HepG2 (cell line): Measurements from ENCODE around the gene PREP. TPM values are rescaled to one million over a fixed set of nuclear protein-coding genes. Genes with fewer than 3 reads are reported as not detected.

Source experiments
- AHR ChIP-seq: IDR thresholded peaks from 2 replicates; pipeline ENCODE4 v1.6.1; 2018; ENCODE audit warnings: missing genetic modification reagents, missing compliant biosample characterization
- EEA1 ChIP-seq: sonication (generic); formaldehyde crosslinking; IDR thresholded peaks from 2 replicates; pipeline ENCODE4 v1.5.1; 2020; ENCODE audit warnings: mild to moderate bottlenecking, missing genetic modification reagents, borderline replicate concordance
- GTF3A ChIP-seq: sonication (generic); formaldehyde crosslinking; conservative IDR thresholded peaks from 2 replicates; pipeline ENCODE4 v1.4.0; 2020; ENCODE audit warnings: mild to moderate bottlenecking, missing genetic modification reagents
- JDP2 ChIP-seq: sonication (generic); formaldehyde crosslinking; IDR thresholded peaks from 2 replicates; pipeline ENCODE4 v1.8.1; 2022; ENCODE audit warnings: missing genetic modification reagents, borderline replicate concordance
- PHF21A ChIP-seq: sonication (generic); formaldehyde crosslinking; IDR thresholded peaks from 2 replicates; pipeline ENCODE4 v1.5.0; 2020; ENCODE audit warnings: mild to moderate bottlenecking, missing genetic modification reagents
- SP4 ChIP-seq: sonication (generic); formaldehyde crosslinking; IDR thresholded peaks from 2 replicates; pipeline ENCODE4 v1.8.1; 2023; ENCODE audit warnings: mild to moderate bottlenecking, missing genetic modification reagents
- TBL1XR1 ChIP-seq: fragments of 150-350 bp; IDR thresholded peaks from 2 replicates; pipeline ENCODE4 v1.6.1; 2014; ENCODE audit warnings: borderline replicate concordance, low read length; ENCODE audit not compliant: partially characterized antibody
- ZBTB1 ChIP-seq: sonication (generic); formaldehyde crosslinking; IDR thresholded peaks from 2 replicates; pipeline ENCODE4 v1.4.0; 2020; ENCODE audit warnings: missing genetic modification reagents, borderline replicate concordance
- ZNF235 ChIP-seq: sonication (generic); formaldehyde crosslinking; IDR thresholded peaks from 2 replicates; pipeline ENCODE4 v1.8.1; 2023; ENCODE audit warnings: mild to moderate bottlenecking, missing genetic modification reagents, borderline replicate concordance
- ZNF263 ChIP-seq: sonication (generic); formaldehyde crosslinking; IDR thresholded peaks from 2 replicates; pipeline ENCODE4 v1.4.0; 2020; ENCODE audit warnings: missing genetic modification reagents
- ZNF558 ChIP-seq: sonication (generic); formaldehyde crosslinking; IDR thresholded peaks from 2 replicates; pipeline ENCODE4 v1.9.0; 2022; ENCODE audit warnings: mild to moderate bottlenecking, missing genetic modification reagents, borderline replicate concordance
- ZNF574 ChIP-seq: sonication (generic); formaldehyde crosslinking; IDR thresholded peaks from 2 replicates; pipeline ENCODE4 v1.4.0; 2020; ENCODE audit warnings: missing genetic modification reagents
- ZNF577 ChIP-seq: sonication (generic); formaldehyde crosslinking; IDR thresholded peaks from 2 replicates; pipeline ENCODE4 v1.4.0; 2020; ENCODE audit warnings: mild to moderate bottlenecking, low read depth, missing genetic modification reagents, borderline replicate concordance
- polyA plus RNA-seq, 8 experiments: library from polyadenylated mRNA; depleted of rRNA in 3 of 8; stranded (reverse) in 7 of 8; unstranded in 1 of 8; fragments of >200 nt; fragmentation: Illumina TruSeq in 4 of 8; extraction: Trizol in 4 of 8; gene quantifications; 2 replicates each; pipeline versions ENCODE4 v1.2.1 to v1.2.3, GENCODE V29; 2011 to 2016; ENCODE audit warnings: low read depth in 4 of 8, missing spikeins in 1 of 8, mixed read lengths in 1 of 8; ENCODE audit not compliant: insufficient read depth in 1 of 8
- total RNA-seq, 5 experiments: library from RNA; depleted of rRNA; stranded (reverse); fragments of >200 nt; fragmentation: Illumina TruSeq; extraction: Trizol; gene quantifications; 2 replicates each; pipeline ENCODE4 v1.2.3, GENCODE V29; 2016; ENCODE audit warnings: low read depth in 1 of 5
- TF ChIP-seq, protein P1 (sequence below): sonication (generic); formaldehyde crosslinking; IDR thresholded peaks from 2 replicates; pipeline ENCODE4 v1.8.1; 2023; ENCODE audit warnings: missing genetic modification reagents, mild to moderate bottlenecking, borderline replicate concordance
- TF ChIP-seq, protein P2 (sequence below): sonication (generic); formaldehyde crosslinking; IDR thresholded peaks from 2 replicates; pipeline ENCODE4 v1.5.0; 2020; ENCODE audit warnings: mild to moderate bottlenecking, missing genetic modification reagents, moderate library complexity
- TF ChIP-seq, protein P3 (sequence below): sonication (generic); formaldehyde crosslinking; IDR thresholded peaks from 2 replicates; pipeline ENCODE4 v1.4.0; 2020; ENCODE audit warnings: missing genetic modification reagents
- TF ChIP-seq, protein P4 (sequence below): sonication (generic); formaldehyde crosslinking; IDR thresholded peaks from 2 replicates; pipeline ENCODE4 v1.5.1; 2020; ENCODE audit warnings: mild to moderate bottlenecking, missing genetic modification reagents, borderline replicate concordance

PREP gene
- total and polyA plus RNA-seq, 2 of the 13 experiments (the other 11 are each of a cell fraction or from before 2014, with no cell fraction given) = 12.6 to 15.9 TPM

GRCh38 chr6:105428342-105428957 lies 25.6 kb upstream of the PREP start (continued):
- TF ChIP-seq TBL1XR1 (no peak), ZBTB1 (CRISPR knock-in tag) (no peak), ZNF558 (CRISPR knock-in tag) (no peak), SP4 (CRISPR knock-in tag) (no peak), PHF21A (CRISPR knock-in tag) (no peak), ZNF577 (no peak), GTF3A (CRISPR knock-in tag) (no peak), ZNF263 (no peak), ZNF574 (CRISPR knock-in tag) (no peak), ZNF235 (CRISPR knock-in tag) (no peak), AHR (CRISPR knock-in tag) (no peak), EEA1 (CRISPR knock-in tag) (no peak), JDP2 (CRISPR knock-in tag) (no peak)
- TF ChIP-seq, protein P1, sequence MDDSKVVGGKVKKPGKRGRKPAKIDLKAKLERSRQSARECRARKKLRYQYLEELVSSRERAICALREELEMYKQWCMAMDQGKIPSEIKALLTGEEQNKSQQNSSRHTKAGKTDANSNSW = no peak
- TF ChIP-seq, protein P2, sequence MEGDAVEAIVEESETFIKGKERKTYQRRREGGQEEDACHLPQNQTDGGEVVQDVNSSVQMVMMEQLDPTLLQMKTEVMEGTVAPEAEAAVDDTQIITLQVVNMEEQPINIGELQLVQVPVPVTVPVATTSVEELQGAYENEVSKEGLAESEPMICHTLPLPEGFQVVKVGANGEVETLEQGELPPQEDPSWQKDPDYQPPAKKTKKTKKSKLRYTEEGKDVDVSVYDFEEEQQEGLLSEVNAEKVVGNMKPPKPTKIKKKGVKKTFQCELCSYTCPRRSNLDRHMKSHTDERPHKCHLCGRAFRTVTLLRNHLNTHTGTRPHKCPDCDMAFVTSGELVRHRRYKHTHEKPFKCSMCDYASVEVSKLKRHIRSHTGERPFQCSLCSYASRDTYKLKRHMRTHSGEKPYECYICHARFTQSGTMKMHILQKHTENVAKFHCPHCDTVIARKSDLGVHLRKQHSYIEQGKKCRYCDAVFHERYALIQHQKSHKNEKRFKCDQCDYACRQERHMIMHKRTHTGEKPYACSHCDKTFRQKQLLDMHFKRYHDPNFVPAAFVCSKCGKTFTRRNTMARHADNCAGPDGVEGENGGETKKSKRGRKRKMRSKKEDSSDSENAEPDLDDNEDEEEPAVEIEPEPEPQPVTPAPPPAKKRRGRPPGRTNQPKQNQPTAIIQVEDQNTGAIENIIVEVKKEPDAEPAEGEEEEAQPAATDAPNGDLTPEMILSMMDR (CRISPR knock-in tag) = no peak
- TF ChIP-seq, protein P3, sequence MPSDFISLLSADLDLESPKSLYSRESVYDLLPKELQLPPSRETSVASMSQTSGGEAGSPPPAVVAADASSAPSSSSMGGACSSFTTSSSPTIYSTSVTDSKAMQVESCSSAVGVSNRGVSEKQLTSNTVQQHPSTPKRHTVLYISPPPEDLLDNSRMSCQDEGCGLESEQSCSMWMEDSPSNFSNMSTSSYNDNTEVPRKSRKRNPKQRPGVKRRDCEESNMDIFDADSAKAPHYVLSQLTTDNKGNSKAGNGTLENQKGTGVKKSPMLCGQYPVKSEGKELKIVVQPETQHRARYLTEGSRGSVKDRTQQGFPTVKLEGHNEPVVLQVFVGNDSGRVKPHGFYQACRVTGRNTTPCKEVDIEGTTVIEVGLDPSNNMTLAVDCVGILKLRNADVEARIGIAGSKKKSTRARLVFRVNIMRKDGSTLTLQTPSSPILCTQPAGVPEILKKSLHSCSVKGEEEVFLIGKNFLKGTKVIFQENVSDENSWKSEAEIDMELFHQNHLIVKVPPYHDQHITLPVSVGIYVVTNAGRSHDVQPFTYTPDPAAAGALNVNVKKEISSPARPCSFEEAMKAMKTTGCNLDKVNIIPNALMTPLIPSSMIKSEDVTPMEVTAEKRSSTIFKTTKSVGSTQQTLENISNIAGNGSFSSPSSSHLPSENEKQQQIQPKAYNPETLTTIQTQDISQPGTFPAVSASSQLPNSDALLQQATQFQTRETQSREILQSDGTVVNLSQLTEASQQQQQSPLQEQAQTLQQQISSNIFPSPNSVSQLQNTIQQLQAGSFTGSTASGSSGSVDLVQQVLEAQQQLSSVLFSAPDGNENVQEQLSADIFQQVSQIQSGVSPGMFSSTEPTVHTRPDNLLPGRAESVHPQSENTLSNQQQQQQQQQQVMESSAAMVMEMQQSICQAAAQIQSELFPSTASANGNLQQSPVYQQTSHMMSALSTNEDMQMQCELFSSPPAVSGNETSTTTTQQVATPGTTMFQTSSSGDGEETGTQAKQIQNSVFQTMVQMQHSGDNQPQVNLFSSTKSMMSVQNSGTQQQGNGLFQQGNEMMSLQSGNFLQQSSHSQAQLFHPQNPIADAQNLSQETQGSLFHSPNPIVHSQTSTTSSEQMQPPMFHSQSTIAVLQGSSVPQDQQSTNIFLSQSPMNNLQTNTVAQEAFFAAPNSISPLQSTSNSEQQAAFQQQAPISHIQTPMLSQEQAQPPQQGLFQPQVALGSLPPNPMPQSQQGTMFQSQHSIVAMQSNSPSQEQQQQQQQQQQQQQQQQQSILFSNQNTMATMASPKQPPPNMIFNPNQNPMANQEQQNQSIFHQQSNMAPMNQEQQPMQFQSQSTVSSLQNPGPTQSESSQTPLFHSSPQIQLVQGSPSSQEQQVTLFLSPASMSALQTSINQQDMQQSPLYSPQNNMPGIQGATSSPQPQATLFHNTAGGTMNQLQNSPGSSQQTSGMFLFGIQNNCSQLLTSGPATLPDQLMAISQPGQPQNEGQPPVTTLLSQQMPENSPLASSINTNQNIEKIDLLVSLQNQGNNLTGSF = no peak
- TF ChIP-seq, protein P4, sequence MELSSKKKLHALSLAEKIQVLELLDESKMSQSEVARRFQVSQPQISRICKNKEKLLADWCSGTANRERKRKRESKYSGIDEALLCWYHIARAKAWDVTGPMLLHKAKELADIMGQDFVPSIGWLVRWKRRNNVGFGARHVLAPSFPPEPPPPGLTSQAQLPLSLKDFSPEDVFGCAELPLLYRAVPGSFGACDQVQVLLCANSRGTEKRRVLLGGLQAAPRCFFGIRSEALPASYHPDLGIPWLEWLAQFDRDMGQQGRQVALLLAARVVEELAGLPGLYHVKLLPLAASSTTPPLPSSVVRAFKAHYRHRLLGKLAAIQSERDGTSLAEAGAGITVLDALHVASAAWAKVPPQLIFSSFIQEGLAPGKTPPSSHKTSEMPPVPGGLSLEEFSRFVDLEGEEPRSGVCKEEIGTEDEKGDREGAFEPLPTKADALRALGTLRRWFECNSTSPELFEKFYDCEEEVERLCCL = no peak
